Hematopoietic multipotent progenitor cell treated with erythropoietin and hydrocortisone succinate and interleukin-3 and kit ligand, for 8 days (in vitro differentiated cells): ENCODE measurements around the gene FTO.
"Not testable (repeated sequence)": the region's sequence is repeated elsewhere in the genome, so short reads cannot be mapped to it uniquely, and the experiment has no call there.

Experiments
- DNase-seq: peaks from one replicate; pipeline ENCODE4 v3.0.0-alpha.2; 2015

The FTO gene

GRCh38 chr16:53876811-53877210, 172.9 kb downstream of the FTO start:
- DNase-seq, result no peak

GRCh38 chr16:53878216-53878615, 174.3 kb downstream of the FTO start:
- no peak for DNase-seq

GRCh38 chr16:53881371-53881770, 177.4 kb downstream of the FTO start:
- no peak for DNase-seq

GRCh38 chr16:53882310-53882709, 178.4 kb downstream of the FTO start:
- no peak for DNase-seq

GRCh38 chr16:53884748-53885147, 180.8 kb downstream of the FTO start:
- DNase-seq, result no peak

GRCh38 chr16:53886482-53887378, 182.8 kb downstream of the FTO start:
- DNase-seq, result no peak

GRCh38 chr16:53888222-53888621, 184.3 kb downstream of the FTO start:
- no peak for DNase-seq

GRCh38 chr16:53890877-53891276, 186.9 kb downstream of the FTO start:
- not testable (repeated sequence) for DNase-seq

GRCh38 chr16:53891409-53892139, 187.6 kb downstream of the FTO start:
- no peak for DNase-seq

- DNase-seq, result peak; percentile 55
These were observed 188.2 kb downstream of the FTO start for GRCh38 chr16:53892155-53892554.

- DNase-seq, result no peak
These were observed 189.9 kb downstream of the FTO start for GRCh38 chr16:53893731-53894435.

GRCh38 chr16:53894686-53895085, 190.7 kb downstream of the FTO start:
- DNase-seq, result no peak

- no peak for DNase-seq
These were observed 191.5 kb downstream of the FTO start for GRCh38 chr16:53895433-53895832.

- no peak for DNase-seq
These were observed 191.9 kb downstream of the FTO start for GRCh38 chr16:53895851-53896250.

GRCh38 chr16:53896722-53897121, 192.8 kb downstream of the FTO start:
- DNase-seq, result no peak

GRCh38 chr16:53898993-53899392, 195.0 kb downstream of the FTO start:
- DNase-seq, result no peak

- no peak for DNase-seq
These were observed 195.5 kb downstream of the FTO start for GRCh38 chr16:53899431-53899830.

- DNase-seq, result no peak
These were observed 196.7 kb downstream of the FTO start for GRCh38 chr16:53900667-53901066.

- no peak for DNase-seq
These were observed 197.5 kb downstream of the FTO start for GRCh38 chr16:53901408-53901807.

GRCh38 chr16:53904533-53904932, 200.6 kb downstream of the FTO start:
- DNase-seq, result no peak

- DNase-seq, result no peak
These were observed 201.1 kb downstream of the FTO start for GRCh38 chr16:53905028-53905427.

GRCh38 chr16:53908731-53909130, 204.8 kb downstream of the FTO start:
- no peak for DNase-seq

- no peak for DNase-seq
These were observed 207.0 kb downstream of the FTO start for GRCh38 chr16:53910990-53911389.

- DNase-seq, result no peak
These were observed 207.6 kb downstream of the FTO start for GRCh38 chr16:53911513-53911912.
